Mesenchymal stem cell (in vitro differentiated cells and primary cell): Measurements from ENCODE around the gene FIP1L1.
A peak's percentile ranks its signal among the peaks of the same experiment; 100 is the strongest.

Experiments
- DNase-seq: peaks from one replicate; pipeline ENCODE4 v3.0.0-alpha.2; 2013
- H2AFZ ChIP-seq: one replicate; pipeline ENCODE4 v1.6.1; 2013; ENCODE audit warnings: low read depth, mild to moderate bottlenecking, control low read depth, inconsistent platforms, low read length, moderate library complexity
- H2AK5ac ChIP-seq: 2 replicates; pipeline ENCODE4 v1.6.1; 2013; ENCODE audit warnings: low read length, moderate library complexity, mild to moderate bottlenecking, inconsistent platforms; ENCODE audit not compliant: severe bottlenecking
- H2BK120ac ChIP-seq: one replicate; pipeline ENCODE4 v1.6.1; 2013; ENCODE audit warnings: low read depth, mild to moderate bottlenecking, inconsistent platforms, low read length, moderate library complexity
- H2BK12ac ChIP-seq, 2 experiments: one replicate each; pipeline ENCODE4 v1.6.1; 2013; ENCODE audit warnings: inconsistent platforms in 2 of 2, low read length in 2 of 2, mild to moderate bottlenecking in 2 of 2, moderate library complexity in 2 of 2, control low read depth in 1 of 2
- H2BK15ac ChIP-seq: one replicate; pipeline ENCODE4 v1.6.1; 2013; ENCODE audit warnings: mild to moderate bottlenecking, low read depth, inconsistent platforms; ENCODE audit not compliant: poor library complexity, severe bottlenecking
- H2BK5ac ChIP-seq: 2 replicates; pipeline ENCODE4 v1.6.1; 2013; ENCODE audit warnings: low read depth, mild to moderate bottlenecking, low read length, control low read depth, inconsistent platforms; ENCODE audit not compliant: poor library complexity, severe bottlenecking
- H3K14ac ChIP-seq, 2 experiments: one replicate each; pipeline ENCODE4 v1.6.1; 2013; ENCODE audit warnings: inconsistent platforms in 2 of 2, low read length in 2 of 2, control low read depth in 1 of 2, mild to moderate bottlenecking in 1 of 2, moderate library complexity in 1 of 2
- H3K18ac ChIP-seq, 2 experiments: one replicate each; pipeline ENCODE4 v1.6.1; 2013; ENCODE audit warnings: inconsistent platforms in 2 of 2, low read length in 2 of 2, control low read depth in 1 of 2, low read depth in 1 of 2, mild to moderate bottlenecking in 1 of 2
- H3K23ac ChIP-seq, 2 experiments: one replicate each; pipeline ENCODE4 v1.6.1; 2013; ENCODE audit warnings: inconsistent platforms in 2 of 2, low read length in 2 of 2, mild to moderate bottlenecking in 2 of 2, moderate library complexity in 2 of 2, control low read depth in 1 of 2
- H3K27ac ChIP-seq: 2 replicates; pipeline ENCODE4 v1.5.1; 2013; ENCODE audit warnings: mild to moderate bottlenecking, moderate library complexity, low read length, control low read depth, inconsistent platforms; ENCODE audit not compliant: poor library complexity, severe bottlenecking
- H3K27me3 ChIP-seq, 2 experiments: 2 replicates each; pipeline versions ENCODE4 v1.6.1 to v1.7.0; 2013; ENCODE audit warnings: low read length in 2 of 2, mild to moderate bottlenecking in 2 of 2, moderate library complexity in 2 of 2, control low read depth in 1 of 2, inconsistent platforms in 1 of 2; ENCODE audit not compliant: control insufficient read depth in 1 of 2, insufficient read depth in 1 of 2
- H3K36me3 ChIP-seq, 2 experiments: 2 replicates each; pipeline versions ENCODE4 v1.6.1 to v1.7.0; 2013; ENCODE audit warnings: low read length in 2 of 2, control low read depth in 1 of 2, inconsistent platforms in 1 of 2, low read depth in 1 of 2, mild to moderate bottlenecking in 1 of 2; ENCODE audit not compliant: insufficient read depth in 2 of 2, control insufficient read depth in 1 of 2
- H3K4ac ChIP-seq, 2 experiments: one replicate each; pipeline ENCODE4 v1.6.1; 2013; ENCODE audit warnings: inconsistent platforms in 2 of 2, low read length in 2 of 2, mild to moderate bottlenecking in 2 of 2, moderate library complexity in 2 of 2, control low read depth in 1 of 2, low read depth in 1 of 2
- H3K4me1 ChIP-seq: 2 replicates; pipeline ENCODE4 v1.6.1; 2013; ENCODE audit warnings: low read depth, low read length, control low read depth; ENCODE audit not compliant: control insufficient read depth, insufficient read depth
- H3K4me2 ChIP-seq: 2 replicates; pipeline ENCODE4 v1.6.1; 2013; ENCODE audit warnings: low read length, mild to moderate bottlenecking, inconsistent platforms; ENCODE audit not compliant: poor library complexity, severe bottlenecking
- H3K4me3 ChIP-seq, 2 experiments: 2 replicates each; pipeline versions ENCODE4 v1.5.1 to v1.7.0; 2013; ENCODE audit warnings: low read length in 2 of 2, mild to moderate bottlenecking in 2 of 2, control low read depth in 1 of 2, low read depth in 1 of 2; ENCODE audit not compliant: insufficient read depth in 1 of 2
- H3K79me1 ChIP-seq: replicated peaks from 2 replicates; pipeline ENCODE4 v1.6.1; 2013; ENCODE audit warnings: mild to moderate bottlenecking, control low read depth, low read length, inconsistent platforms; ENCODE audit not compliant: poor library complexity, severe bottlenecking
- H3K9ac ChIP-seq: 2 replicates; pipeline ENCODE4 v1.7.0; 2013; ENCODE audit warnings: mild to moderate bottlenecking, low read length, moderate library complexity
- H3K9me3 ChIP-seq: 2 replicates; pipeline ENCODE4 v1.7.0; 2013; ENCODE audit warnings: mild to moderate bottlenecking, low read length; ENCODE audit not compliant: control insufficient read depth
- H4K8ac ChIP-seq: one replicate; pipeline ENCODE4 v1.6.1; 2013; ENCODE audit warnings: inconsistent platforms, mild to moderate bottlenecking, low read length, moderate library complexity
- H4K91ac ChIP-seq: one replicate; pipeline ENCODE4 v1.6.1; 2013; ENCODE audit warnings: mild to moderate bottlenecking, low read length, inconsistent platforms
- WGBS: methylation state at CpG from one replicate; pipeline ENCODE4 v1.1.7; 2013; ENCODE audit warnings: mixed read lengths; 5-methylcytosine and 5-hydroxymethylcytosine counted together

The FIP1L1 gene

GRCh38 chr4:53346920-53347852 lies 30.3 kb upstream of the FIP1L1 start:
- Histone ChIP-seq H2BK5ac (no peak overlapping the region), H3K4me3 (peak overlapping the region in 1 of 2 experiments; percentile 10), H2BK120ac (no peak overlapping the region), H2BK12ac (no peak overlapping the region), H2AK5ac (no peak overlapping the region), H4K91ac (no peak overlapping the region), H3K4me1 (no peaks in the 10 kb centered on the region), H3K27ac (no peak overlapping the region), H3K23ac (no peak overlapping the region), H2BK15ac (no peak overlapping the region), H3K4me2 (no peak overlapping the region), H3K14ac (no peak overlapping the region), H3K36me3 (peaks cover 0 to 23% of the 10 kb centered on the region in 2 experiments), H3K4ac (no peak overlapping the region), H3K18ac (no peak overlapping the region), H3K27me3 (no peaks in the 10 kb centered on the region), H4K8ac (peak overlapping the region; percentile 7), H3K79me1 (peaks cover 7% of the 10 kb centered on the region), H3K9ac (peak overlapping the region; percentile 36), H2AFZ (no peak overlapping the region), H3K9me3 (peaks cover 4% of the 10 kb centered on the region)
- 79% methylated on average over 3 of the region's 5 CpGs for WGBS
- no peak for DNase-seq

- DNase-seq, result no peak
- Histone ChIP-seq H3K9me3 (peaks cover 4% of the 10 kb centered on the region), H4K8ac (no peak overlapping the region), H3K4me3 (no peak overlapping the region), H3K23ac (no peak overlapping the region), H2BK5ac (no peak overlapping the region), H2BK120ac (no peak overlapping the region), H4K91ac (no peak overlapping the region), H3K4ac (no peak overlapping the region), H3K27ac (no peak overlapping the region), H2BK15ac (no peak overlapping the region), H2AFZ (no peak overlapping the region), H3K9ac (peak overlapping the region; percentile 12), H3K27me3 (no peaks in the 10 kb centered on the region), H3K14ac (no peak overlapping the region), H3K18ac (no peak overlapping the region), H2AK5ac (no peak overlapping the region), H3K4me2 (no peak overlapping the region), H3K79me1 (peaks cover 7% of the 10 kb centered on the region), H3K36me3 (peaks cover 0 to 32% of the 10 kb centered on the region in 2 experiments), H3K4me1 (no peaks in the 10 kb centered on the region), H2BK12ac (no peak overlapping the region)
- WGBS, result no CpG with 5 or more reads among the region's 1 CpG
These were observed 29.4 kb upstream of the FIP1L1 start for GRCh38 chr4:53348046-53348445.

GRCh38 chr4:53349091-53349491 lies 28.4 kb upstream of the FIP1L1 start:
- H3K9me3 ChIP-seq, result peaks cover 4% of the 10 kb centered on the region
- H3K36me3 ChIP-seq, result peaks cover under 1 to 37% of the 10 kb centered on the region in 2 experiments
- no peak overlapping the region for H3K4me3 ChIP-seq
- peaks cover 10% of the 10 kb centered on the region for H3K79me1 ChIP-seq
- no peak overlapping the region for H3K9ac ChIP-seq
- no peak overlapping the region for H2AK5ac ChIP-seq
- H4K91ac ChIP-seq, result no peak overlapping the region
- WGBS, result 98% methylated on average over 3 of the region's 4 CpGs
- H2BK15ac ChIP-seq, result no peak overlapping the region
- H3K27me3 ChIP-seq, result no peaks in the 10 kb centered on the region
- no peak overlapping the region for H2AFZ ChIP-seq
- H3K4me2 ChIP-seq, result no peak overlapping the region
- no peak overlapping the region for H3K23ac ChIP-seq
- H3K4ac ChIP-seq, result no peak overlapping the region
- H3K18ac ChIP-seq, result no peak overlapping the region
- H3K27ac ChIP-seq, result no peak overlapping the region
- no peak overlapping the region for H2BK120ac ChIP-seq
- no peak overlapping the region for H2BK5ac ChIP-seq
- DNase-seq, result no peak
- H3K4me1 ChIP-seq, result no peaks in the 10 kb centered on the region
- H2BK12ac ChIP-seq, result no peak overlapping the region
- no peak overlapping the region for H3K14ac ChIP-seq
- H4K8ac ChIP-seq, result no peak overlapping the region

DNA sequence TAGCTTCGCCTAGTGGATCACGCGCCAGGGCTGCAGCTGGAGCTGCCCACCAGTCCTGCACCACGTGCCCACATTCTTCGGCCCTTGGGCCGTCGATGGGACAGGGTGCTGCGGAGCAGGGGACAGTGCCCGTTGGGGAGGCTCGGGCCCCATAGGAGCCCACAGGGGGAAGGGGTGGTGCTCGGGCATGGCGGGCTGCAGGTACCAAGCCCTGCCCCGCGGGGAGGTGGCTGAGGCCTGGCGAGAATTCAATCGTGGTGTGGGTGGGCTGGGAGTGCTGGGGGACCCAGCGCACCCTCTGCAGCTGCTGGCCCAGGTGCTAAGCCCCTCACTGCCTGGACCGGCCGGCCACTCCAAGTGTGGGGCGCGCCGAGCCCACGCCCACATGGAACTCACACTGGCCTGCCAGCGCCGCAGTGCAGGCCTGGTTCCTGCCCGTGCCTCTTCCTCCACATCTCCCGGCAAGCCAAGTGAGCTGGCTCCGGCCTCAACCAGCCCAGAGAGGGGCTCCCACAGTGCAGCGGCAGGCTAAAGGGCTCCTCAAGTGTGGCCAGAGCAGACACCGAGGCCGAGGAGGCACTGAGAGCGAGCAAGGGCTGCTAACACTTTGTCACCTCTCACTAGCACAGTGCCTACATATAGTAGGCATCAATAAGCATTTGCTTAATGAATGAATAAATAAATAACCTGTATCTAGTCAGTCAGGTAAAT lies 23.3 kb upstream of the FIP1L1 start:
- Histone ChIP-seq H2AK5ac (no peak overlapping the region), H3K27me3 (no peaks in the 10 kb centered on the region), H2AFZ (no peak overlapping the region)

More for the DNA sequence above, 23.3 kb upstream of the FIP1L1 start:
- Histone ChIP-seq H3K4me1 (no peaks in the 10 kb centered on the region), H4K8ac (no peak overlapping the region), H3K36me3 (peaks cover 4 to 36% of the 10 kb centered on the region in 2 experiments), H3K14ac (no peak overlapping the region), H3K18ac (no peak overlapping the region), H2BK120ac (no peak overlapping the region), H3K4ac (no peak overlapping the region), H3K9ac (no peak overlapping the region), H2BK12ac (no peak overlapping the region), H3K27ac (no peak overlapping the region), H2BK15ac (no peak overlapping the region), H3K4me2 (no peak overlapping the region), H2BK5ac (no peak overlapping the region), H4K91ac (no peak overlapping the region), H3K79me1 (peaks cover 10% of the 10 kb centered on the region), H3K4me3 (no peak overlapping the region), H3K9me3 (no peaks in the 10 kb centered on the region), H3K23ac (no peak overlapping the region)
- DNase-seq, result no peak
- 97% methylated on average over 28 of the region's 32 CpGs for WGBS
